ENCODE data around the gene TNRC6A.
"Not testable (repeated sequence)": the region's sequence is repeated elsewhere in the genome, so short reads cannot be mapped to it uniquely, and the experiment has no call there.

The TNRC6A gene

DNA sequence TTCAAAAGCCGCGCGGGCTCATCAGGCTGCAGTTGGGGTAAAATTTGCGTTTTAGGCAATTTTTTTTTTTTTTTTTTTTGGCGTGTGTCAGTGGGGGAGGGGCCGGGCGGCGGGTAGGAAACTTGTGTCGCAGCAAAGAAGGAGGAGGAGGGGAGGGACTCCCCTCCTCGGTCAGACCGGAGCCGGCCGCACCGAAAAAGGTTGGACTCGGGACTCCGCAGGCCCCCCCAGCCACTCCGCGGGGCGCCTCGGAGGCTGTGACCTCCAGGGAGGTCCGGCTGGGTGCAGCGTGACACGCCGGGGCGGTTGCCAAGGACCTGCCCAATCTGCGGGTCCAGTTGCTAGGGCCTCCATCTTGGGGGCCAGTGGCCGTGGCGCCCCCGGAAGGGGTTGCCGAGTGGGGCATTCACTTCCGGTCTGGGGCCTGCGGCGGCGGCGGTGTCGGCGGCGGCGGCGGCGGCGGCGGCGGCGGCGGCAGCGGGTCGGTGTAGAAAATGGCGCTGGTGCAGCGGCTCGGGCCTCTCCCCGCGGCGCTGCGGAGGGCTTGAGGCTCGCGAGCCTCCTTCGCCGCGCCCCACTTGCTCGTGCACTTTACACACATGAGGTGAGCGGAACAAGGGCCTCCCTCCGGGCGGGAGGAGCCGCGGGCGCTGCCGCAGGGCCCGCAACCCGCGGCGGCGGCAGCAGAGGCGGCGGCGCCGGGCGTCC lies at the start of gene TNRC6A:
TNRC6A (plus strand) TSS at position 409 of the 708 bp plus-strand sequence; CDS start at position 600, 191 bp downstream.
- FAIRE-seq: peak; percentile 23

DNA sequence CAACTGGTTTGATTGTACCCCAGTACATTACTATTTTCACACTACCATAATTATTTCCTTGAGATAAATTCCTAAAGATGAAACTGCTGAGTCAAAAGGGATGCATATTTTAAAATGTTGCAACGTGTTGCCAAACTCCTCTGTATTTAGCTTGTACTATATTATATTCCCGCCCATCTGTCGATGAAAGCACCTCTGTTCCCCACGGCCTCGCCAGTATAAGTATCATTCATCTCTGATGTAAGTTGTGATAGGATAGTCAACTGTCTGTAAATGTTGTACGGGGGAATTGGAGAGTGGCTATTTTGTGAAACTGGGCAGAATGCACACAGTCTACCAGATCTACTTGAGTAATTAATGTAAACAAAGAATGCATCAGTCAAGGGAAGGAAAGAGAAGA lies 47.7 kb upstream of the TNRC6A start:
- no peak for FAIRE-seq
- DNase-seq (ENCODE audit: insufficient read length, low spot score): no peak

More for the DNA sequence above, at the start of gene TNRC6A:
- DNase-seq (ENCODE audit: insufficient read length, low spot score): peak; percentile 91

- FAIRE-seq (no peak), DNase-seq (ENCODE audit: insufficient read length, low spot score) (no peak)
Measured at GRCh38 chr16:24683250-24683649, 46.2 kb upstream of the TNRC6A start.

DNA sequence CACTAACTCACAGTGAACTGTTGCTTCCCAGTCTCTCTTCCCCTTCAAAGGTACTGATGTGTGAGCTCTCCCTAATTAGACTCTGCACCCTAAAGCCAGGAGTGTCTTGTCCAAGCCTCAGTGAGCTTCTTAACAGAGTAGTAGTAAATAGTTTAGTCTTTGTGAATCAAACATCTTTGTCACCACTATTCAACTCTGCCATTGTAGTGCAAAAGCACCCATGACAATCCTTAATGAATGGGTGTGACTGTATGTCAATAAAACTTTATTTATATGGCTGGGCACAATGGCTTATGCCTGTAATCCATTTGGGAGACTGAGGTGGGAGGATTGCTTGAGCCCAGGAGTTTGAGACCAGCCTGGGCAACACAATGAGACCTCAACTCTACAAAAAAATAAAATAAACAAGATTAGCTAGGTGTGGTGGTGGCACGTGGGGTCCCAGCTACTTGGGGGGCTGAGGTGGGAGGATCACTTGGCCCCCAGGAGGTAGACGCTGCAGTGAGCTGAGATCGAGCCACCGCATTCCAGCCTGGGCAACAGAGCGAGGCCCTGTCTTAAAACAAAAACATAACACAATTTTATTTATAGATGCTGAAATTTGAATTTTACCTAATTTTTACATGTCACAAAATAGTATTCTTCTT lies 45.5 kb upstream of the TNRC6A start:
- DNase-seq (ENCODE audit: insufficient read length, low spot score) (no peak), FAIRE-seq (no peak)

DNA sequence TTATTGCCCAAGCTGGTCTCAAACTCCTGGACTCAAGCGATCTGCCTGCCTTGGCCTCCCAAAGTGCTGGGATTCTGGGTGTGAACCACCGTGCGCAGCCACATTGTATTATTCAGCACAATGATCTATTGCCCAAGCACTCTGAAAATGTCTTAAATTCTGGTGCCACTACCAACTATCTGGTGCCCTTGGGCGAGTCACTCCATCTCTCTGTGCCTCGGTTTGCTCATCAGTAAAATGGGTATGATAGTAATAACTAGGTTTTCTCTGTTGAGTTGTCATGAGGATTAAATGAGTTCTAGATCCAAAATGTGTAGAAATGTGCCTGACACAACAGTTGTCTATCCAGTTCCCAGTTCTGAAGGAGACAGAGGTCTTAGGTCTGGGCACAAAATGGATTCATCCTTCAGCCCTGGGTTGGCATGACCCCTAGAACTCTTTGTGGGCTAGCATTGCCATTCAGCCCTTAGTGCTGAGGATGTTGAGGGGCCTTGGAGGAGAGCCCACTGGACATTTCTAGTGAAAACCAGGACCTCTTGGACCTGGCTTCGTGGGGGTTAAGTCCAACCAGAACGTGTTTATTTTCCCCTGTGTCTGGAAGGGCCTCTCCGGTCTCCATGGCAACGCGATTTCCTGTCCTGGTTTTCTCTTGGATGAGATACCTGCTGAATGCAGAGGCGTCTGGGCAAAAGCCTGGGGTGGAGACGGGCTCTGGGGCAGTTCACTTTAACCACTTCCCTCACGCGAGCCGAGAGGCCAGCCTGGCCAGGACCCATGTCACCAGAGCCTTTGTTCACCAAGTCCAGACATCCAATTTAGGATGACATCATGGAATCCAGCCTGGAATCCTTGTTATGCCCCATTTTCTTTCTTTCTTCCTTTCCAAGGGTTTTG lies 43.7 kb upstream of the TNRC6A start:
- DNase-seq (ENCODE audit: insufficient read length, low spot score) (peak; percentile 20), FAIRE-seq (no peak)

DNA sequence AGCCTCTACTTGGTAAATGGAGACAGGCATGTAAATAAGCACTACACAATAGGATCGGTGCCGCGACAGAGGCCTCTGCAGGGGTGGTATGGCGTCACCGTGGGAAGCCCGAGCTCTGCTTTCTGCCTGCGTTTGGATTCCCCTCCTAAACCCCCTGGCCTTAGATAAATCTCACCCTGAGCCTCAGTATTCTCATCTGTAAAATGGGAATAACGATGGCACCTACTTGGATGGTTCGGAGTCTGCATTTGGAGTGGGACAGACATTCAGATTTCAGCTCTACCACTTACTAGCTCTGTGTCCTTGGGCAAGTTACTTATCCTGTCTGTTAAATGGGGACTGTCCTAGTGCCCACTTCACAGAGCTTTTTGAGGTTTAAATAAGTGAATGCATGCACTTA lies 42.8 kb upstream of the TNRC6A start:
- no peak for FAIRE-seq

GRCh38 chr16:24688359-24688758 lies 41.1 kb upstream of the TNRC6A start:
- FAIRE-seq (no peak), DNase-seq (ENCODE audit: insufficient read length, low spot score) (no peak)

More for the DNA sequence above, 42.8 kb upstream of the TNRC6A start:
- DNase-seq (ENCODE audit: insufficient read length, low spot score): no peak

DNA sequence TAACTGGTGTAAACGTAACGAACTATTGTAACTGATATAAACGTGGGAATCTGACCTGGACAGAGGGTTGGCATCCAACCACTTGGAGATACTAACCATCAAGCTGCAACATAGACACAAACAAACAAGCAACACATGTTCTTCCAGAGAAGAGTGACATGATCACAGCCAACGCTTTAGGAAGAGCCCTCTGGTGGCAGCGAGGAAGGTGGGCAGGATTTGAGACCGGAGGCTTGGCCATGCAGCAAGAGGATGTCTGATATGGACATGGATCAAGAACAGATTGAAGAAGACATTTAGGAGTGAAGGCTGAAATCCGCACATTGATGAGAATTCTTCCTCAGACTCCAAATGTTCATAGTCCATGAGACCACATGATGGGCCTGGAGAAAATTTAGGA lies 40.3 kb upstream of the TNRC6A start:
- no peak for FAIRE-seq
- peak; percentile 45 for DNase-seq (ENCODE audit: insufficient read length, low spot score)

DNA sequence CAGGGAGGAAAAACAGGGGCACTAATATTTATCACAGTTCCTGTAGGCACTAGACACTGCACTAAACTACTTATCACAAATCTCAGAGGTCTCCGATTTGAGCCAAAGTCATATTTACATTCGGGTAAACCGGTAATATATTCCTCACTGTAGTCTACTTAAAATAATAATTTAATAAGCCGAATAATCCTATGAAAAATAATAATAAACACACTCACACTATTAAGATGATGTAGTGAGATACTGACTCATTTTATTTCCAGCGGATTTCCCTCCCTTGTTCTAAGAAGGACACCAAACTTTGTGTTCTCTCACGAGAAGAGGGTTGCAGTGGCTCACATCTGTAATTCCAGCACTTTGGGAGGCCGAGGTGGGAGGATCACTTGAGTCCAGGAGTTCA lies 36.6 kb upstream of the TNRC6A start:
- DNase-seq (ENCODE audit: insufficient read length, low spot score) (no peak), FAIRE-seq (no peak)

DNA sequence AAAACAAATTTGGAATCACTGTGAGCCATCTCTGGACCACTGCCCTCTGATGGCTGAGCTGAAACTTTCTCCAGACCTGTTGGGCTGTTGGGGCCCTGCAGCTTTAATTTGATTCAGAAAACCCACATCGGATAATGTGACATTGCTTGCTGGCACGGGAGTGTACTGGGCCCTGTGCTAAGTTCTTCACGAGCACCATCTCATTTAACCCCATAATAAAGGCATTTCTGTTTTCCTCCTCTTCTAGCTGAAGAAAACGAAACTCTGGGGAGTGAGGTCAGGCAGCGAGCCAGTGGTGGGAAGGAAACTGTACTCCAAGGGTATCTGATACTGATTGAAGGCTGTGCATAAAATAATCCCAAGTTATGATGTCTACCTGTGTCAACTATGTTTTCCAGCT lies 34.5 kb upstream of the TNRC6A start:
- no peak for DNase-seq (ENCODE audit: insufficient read length, low spot score)
- FAIRE-seq: no peak

DNA sequence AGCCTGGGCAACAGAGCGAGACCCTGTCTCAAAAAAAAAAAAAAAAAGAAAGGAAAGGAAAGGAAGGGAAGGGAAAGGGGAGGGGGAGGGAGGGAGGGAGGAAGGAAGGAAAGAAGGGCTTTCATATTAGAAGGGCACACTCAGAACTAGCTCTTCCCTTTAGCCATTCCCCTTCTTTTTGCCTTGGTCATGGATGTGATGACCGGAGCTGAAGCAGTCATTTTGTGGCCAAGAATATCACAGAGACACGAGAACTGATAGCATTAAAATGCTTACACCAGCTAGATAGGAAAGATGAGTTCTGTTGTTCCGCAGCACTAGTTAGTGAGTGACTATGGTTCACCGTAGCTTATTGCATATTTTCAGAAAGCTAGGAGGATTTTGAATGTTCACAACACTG lies 32.8 kb upstream of the TNRC6A start:
- FAIRE-seq (no peak), DNase-seq (ENCODE audit: insufficient read length, low spot score) (no peak)

DNA sequence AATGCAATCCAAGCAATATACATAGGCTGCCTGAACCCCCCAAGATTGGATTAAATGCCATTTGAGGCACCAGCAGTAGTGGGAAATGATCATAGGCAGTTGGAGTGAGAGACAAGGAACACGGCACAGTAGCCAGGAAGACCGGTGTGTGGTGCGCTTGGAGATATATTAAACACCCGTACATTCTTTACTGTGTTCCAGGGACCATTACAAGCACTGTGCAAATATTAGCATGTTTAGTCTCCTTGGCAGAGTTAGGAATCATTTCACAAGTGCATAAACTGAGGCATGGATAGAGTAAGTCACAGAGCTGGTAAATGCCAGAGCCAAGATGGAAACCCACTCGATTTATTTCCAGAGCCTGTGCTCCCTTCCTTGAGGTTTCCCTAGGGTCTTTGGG lies 31.1 kb upstream of the TNRC6A start:
- FAIRE-seq: no peak
- DNase-seq (ENCODE audit: insufficient read length, low spot score): no peak

DNA sequence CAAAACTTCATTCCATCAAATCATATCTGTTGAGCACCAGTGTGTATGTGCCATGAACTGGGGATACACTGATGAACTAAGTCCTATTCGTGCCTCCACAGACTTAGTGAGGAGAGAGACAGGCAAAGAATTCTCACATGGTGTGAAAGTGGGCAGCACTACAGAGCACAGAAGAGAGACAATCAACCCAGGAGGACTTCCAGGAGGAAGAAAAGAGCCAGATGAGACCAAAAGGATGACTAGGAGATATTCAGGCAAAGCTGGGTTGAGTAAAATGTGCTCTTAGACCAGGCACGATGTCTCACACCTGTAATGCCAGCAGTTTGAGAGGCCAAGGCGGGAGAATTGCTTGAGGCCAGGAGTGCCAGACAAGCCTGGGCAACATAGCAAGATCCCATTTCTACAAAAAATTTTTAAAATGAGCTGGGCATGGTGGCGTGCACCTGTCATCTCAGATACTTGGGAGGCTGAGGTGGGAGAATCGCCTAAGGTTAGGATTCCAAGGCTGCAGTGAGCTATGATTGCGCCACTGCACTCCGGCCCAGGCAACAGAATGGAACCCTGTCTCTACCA lies 30.2 kb upstream of the TNRC6A start:
- DNase-seq (ENCODE audit: insufficient read length, low spot score) (no peak), FAIRE-seq (no peak)

DNA sequence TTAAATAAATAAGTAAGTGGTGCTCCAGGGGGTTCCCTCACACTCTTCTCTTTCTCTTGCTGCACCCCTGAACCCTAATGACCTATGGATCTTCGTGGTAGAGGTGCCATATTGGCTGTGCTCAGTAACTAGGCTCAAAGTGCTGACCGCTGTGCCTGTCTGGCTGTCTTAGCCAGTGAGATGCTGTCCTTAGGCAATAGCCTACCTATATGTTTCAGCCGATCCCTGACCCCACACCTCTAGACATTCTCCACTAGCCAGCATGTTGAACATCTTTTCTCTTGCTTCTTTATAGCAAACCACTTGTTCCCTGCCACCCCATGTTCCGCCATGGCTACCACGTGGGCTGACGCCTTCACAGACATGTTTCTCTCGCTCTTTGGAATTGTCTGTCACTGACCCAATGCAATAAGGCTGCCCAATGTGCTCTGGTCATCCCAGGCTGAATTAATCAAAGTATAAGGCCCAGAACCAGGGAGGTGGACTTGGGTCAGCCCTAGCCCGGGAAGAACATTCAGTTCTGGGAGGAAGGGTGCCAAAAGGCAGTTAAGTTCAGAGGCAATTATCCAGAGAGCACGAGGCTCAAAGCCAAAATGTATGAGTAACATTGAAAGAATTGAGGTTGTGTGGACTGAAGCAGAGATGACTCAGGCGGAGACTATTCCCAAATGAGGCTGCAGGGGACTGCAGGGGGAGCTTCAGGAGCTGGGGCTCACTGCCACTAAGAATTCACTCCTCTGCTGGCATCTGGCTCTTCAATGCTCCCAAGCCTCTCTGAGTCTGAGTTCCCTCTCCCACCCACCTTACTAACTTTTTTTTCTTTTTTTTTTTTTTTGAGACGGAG lies 28.7 kb upstream of the TNRC6A start:
- FAIRE-seq (no peak), DNase-seq (ENCODE audit: insufficient read length, low spot score) (peak; percentile 88)

GRCh38 chr16:24701521-24701951 lies 27.9 kb upstream of the TNRC6A start:
- FAIRE-seq: no peak
- no peak for DNase-seq (ENCODE audit: insufficient read length, low spot score)

- not testable (repeated sequence) for FAIRE-seq
Measured at GRCh38 chr16:24707760-24708159, 21.7 kb upstream of the TNRC6A start.

DNA sequence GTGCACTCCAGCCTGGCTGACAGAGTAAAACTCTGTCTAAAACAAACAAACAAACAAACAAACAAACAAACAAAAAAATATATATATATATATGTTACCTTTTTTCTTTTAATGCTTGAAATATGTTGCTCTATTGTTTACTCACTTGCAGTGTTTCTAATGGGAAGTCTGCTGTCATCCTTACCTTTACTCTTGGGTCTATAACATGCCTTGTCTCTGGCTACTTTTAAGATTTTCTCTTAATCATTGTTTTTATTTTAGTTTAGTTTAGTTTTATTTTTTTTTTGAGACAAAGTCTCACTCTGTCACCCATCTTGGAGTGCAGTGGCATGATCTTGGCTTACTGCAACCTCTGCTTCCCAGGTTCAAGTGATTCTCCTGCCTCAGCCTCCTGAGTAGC lies 16.1 kb upstream of the TNRC6A start:
- FAIRE-seq (no peak), DNase-seq (ENCODE audit: insufficient read length, low spot score) (no peak)

More at GRCh38 chr16:24707760-24708159, 21.7 kb upstream of the TNRC6A start:
- not testable (repeated sequence) for DNase-seq (ENCODE audit: insufficient read length, low spot score)

DNA sequence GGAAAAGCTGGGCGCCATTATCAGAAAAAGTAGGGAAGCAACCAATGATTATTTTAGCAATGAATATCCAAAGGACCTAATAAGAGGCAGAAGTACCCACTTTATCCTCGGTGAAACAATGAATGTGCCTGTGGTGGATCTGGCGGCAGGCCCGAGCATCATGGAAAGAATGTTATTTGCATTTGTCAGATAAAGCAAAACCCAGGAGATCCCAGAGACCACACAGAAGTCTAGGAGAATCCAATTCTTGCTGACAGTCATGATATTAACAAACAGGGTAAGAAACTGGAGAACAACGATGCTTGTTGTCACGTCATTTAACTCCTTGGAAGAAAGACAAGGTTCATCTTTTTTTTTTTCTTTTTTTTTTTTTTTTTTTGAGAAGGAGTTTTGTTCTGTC lies 12.0 kb upstream of the TNRC6A start:
- FAIRE-seq (no peak), DNase-seq (ENCODE audit: insufficient read length, low spot score) (no peak)

DNA sequence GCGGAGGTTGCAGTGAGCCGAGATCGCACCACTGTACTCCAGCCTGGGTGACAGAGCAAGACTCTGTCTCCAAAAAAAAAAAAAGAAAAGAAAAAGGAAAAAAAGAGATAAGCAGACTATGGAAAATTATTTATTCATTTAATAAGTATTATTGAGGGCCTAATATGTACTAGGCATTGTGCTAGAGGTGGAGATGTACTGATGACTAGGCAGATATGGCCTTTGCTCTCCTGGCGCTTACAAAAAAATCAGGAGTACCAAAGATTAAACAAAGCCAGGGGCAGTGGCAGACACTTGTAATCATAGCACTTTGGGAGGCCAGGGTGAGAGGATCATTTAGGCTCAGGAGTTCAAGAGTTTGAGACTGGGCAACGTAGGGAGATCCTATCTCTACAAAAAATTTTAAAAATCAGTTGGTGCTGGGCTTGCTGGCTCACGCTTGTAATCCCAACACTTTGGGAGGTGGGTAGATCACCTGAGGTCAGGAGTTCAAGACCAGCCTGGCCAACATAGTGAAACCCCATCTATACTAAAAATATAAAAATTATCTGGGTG lies 10.4 kb upstream of the TNRC6A start:
- DNase-seq (ENCODE audit: insufficient read length, low spot score) (no peak), FAIRE-seq (no peak)

GRCh38 chr16:24721830-24722238 lies 7.6 kb upstream of the TNRC6A start:
- DNase-seq (ENCODE audit: insufficient read length, low spot score): no peak
- no peak for FAIRE-seq

Measured in HTR-8/SVneo (cell line).